ENCODE measurements around the gene SPATA31C1. TPM values are rescaled to one million over a fixed set of nuclear protein-coding genes. Genes with fewer than 3 reads are reported as not detected.
A peak's percentile ranks its signal among the peaks of the same experiment; 100 is the strongest.
"Not testable (repeated sequence)": the region's sequence is repeated elsewhere in the genome, so short reads cannot be mapped to it uniquely, and the experiment has no call there.

The SPATA31C1 gene
- 0.03 and 0.07 TPM in 2 replicates for total RNA-seq (2014; rRNA removed; shearing (Covaris generic))

- H3K27me3 ChIP-seq (ENCODE audit: control insufficient read depth, insufficient read depth, low read length); H3K36me3 ChIP-seq (replicated peaks; ENCODE audit: control insufficient read depth, insufficient read depth, low read length); H3K4me3 ChIP-seq (ENCODE audit: insufficient read depth, low read depth, low read length); DNase-seq: not testable (repeated sequence)
Observed at GRCh38 chr9:87917662-87918061, at the start of gene SPATA31C1. SPATA31C1 (plus strand) TSS chr9:87917962.

DNA sequence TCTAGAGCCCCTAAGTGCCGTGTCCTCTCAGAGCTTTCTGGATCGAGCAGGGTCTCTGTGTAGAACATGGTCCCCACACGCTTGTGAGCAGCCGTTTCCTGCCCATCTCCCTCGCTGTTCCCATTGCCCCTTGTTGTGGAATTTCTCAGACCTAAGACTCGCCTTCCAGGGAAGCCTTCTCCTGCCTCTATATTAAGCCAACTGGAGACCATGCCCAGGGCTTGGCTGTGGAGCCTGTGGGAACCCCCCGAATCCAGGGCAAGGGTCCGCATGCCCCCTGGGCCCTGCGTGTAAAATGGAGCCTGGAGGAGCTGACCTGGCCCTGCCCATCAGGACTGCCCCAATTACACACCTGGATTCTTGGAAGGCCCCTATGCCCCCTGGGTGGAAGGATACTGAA lies 49.6 kb upstream of the SPATA31C1 start:
- no peaks in the 10 kb centered on the region for H3K27me3 ChIP-seq (ENCODE audit: control insufficient read depth, insufficient read depth, low read length)
- H3K4me3 ChIP-seq (ENCODE audit: insufficient read depth, low read depth, low read length) = no peak overlapping the region
- DNase-seq = peak; percentile 17
- no peaks in the 10 kb centered on the region for H3K36me3 ChIP-seq (replicated peaks; ENCODE audit: control insufficient read depth, insufficient read depth, low read length)

DNA sequence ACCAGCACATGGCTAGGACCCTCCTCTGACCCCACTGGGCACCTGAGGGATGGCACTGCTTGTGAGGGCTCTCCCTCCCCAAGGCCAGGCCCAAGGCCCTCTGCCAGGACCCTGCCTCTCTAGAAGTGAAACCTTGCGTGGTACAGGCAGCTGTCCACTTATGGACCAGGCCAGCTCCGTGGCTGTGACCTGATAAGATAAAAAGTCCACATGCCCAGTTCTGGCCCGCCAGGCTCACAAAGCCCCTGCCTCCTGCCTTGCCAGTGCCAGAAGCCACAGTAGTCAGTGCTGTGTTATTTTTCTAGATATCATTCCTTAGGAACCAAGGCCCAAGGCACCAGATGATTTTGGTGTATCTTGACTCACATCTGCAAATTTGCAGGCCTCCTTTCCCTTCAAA lies 49.1 kb upstream of the SPATA31C1 start:
- no peaks in the 10 kb centered on the region for H3K36me3 ChIP-seq (replicated peaks; ENCODE audit: control insufficient read depth, insufficient read depth, low read length)
- H3K4me3 ChIP-seq (ENCODE audit: insufficient read depth, low read depth, low read length) = no peak overlapping the region
- DNase-seq = no peak
- no peaks in the 10 kb centered on the region for H3K27me3 ChIP-seq (ENCODE audit: control insufficient read depth, insufficient read depth, low read length)

- no peak overlapping the region for H3K4me3 ChIP-seq (ENCODE audit: insufficient read depth, low read depth, low read length)
- peak; percentile 47 for DNase-seq
- no peaks in the 10 kb centered on the region for H3K27me3 ChIP-seq (ENCODE audit: control insufficient read depth, insufficient read depth, low read length)
- H3K36me3 ChIP-seq (replicated peaks; ENCODE audit: control insufficient read depth, insufficient read depth, low read length) = no peaks in the 10 kb centered on the region
Observed at GRCh38 chr9:87869082-87869481, 48.7 kb upstream of the SPATA31C1 start.

DNA sequence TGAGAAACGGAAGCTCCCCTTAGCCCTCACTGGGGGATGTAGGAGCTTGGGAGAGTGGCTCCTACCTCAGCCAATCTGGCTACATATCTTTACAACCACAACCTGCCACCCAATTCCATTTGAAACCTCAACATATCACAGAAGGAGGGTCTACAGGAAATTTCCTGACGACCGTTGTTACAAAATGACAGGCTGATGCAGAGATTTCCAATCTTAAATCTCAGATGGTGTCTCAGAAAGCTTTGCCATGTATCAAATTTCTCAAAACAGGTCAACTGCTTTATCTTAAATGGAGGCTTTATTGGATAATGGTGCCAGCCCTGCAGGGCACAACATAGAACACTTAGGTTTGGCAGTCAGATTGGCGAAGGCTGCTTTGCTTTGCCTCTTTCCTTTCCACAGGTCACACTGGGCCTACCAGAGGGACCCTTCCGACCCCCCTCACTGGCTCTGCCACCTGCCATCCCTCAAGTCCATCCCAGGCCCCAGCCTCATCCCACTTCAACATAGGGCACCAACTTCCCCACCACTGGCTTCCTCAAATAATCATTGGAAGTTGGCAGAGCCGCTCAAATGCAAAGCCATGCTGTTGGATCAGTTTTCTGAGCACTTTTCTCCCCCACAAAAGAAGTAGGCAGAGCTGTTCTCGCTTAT lies 46.2 kb upstream of the SPATA31C1 start:
- Histone ChIP-seq H3K4me3 (ENCODE audit: insufficient read depth, low read depth, low read length) (no peak overlapping the region), H3K27me3 (ENCODE audit: control insufficient read depth, insufficient read depth, low read length) (no peaks in the 10 kb centered on the region), H3K36me3 (replicated peaks; ENCODE audit: control insufficient read depth, insufficient read depth, low read length) (no peaks in the 10 kb centered on the region)
- no peak for DNase-seq

GRCh38 chr9:87872079-87872624 lies 45.6 kb upstream of the SPATA31C1 start:
- no peaks in the 10 kb centered on the region for H3K36me3 ChIP-seq (replicated peaks; ENCODE audit: control insufficient read depth, insufficient read depth, low read length)
- no peaks in the 10 kb centered on the region for H3K27me3 ChIP-seq (ENCODE audit: control insufficient read depth, insufficient read depth, low read length)
- DNase-seq = peak; percentile 46
- no peak overlapping the region for H3K4me3 ChIP-seq (ENCODE audit: insufficient read depth, low read depth, low read length)

GRCh38 chr9:87873607-87874303 lies 44.0 kb upstream of the SPATA31C1 start:
- Histone ChIP-seq H3K27me3 (ENCODE audit: control insufficient read depth, insufficient read depth, low read length) (no peaks in the 10 kb centered on the region), H3K36me3 (replicated peaks; ENCODE audit: control insufficient read depth, insufficient read depth, low read length) (no peaks in the 10 kb centered on the region), H3K4me3 (ENCODE audit: insufficient read depth, low read depth, low read length) (no peak overlapping the region)
- DNase-seq = peak; percentile 18

GRCh38 chr9:87874304-87874623 lies 43.5 kb upstream of the SPATA31C1 start:
- H3K4me3 ChIP-seq (ENCODE audit: insufficient read depth, low read depth, low read length) = no peak overlapping the region
- no peaks in the 10 kb centered on the region for H3K36me3 ChIP-seq (replicated peaks; ENCODE audit: control insufficient read depth, insufficient read depth, low read length)
- no peaks in the 10 kb centered on the region for H3K27me3 ChIP-seq (ENCODE audit: control insufficient read depth, insufficient read depth, low read length)
- no peak for DNase-seq

DNA sequence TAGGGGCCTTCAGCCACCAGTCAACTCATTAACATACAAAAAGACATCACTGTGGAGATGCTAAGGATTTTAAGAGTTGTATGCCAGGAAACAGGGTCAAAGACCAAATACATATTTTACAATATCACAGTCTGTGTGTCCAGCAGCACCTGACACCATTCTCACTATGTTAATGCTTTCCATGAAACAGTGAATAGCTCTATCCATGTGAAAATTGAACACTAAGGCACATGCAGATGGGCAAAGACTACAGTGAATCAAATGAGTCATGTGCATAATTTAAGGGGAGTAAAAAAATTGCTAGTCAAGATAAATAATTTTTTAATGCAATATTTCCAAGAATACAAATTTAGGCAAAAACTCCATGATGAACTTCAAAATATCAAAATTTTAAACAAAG lies 42.7 kb upstream of the SPATA31C1 start:
- H3K27me3 ChIP-seq (ENCODE audit: control insufficient read depth, insufficient read depth, low read length) = no peaks in the 10 kb centered on the region
- no peak overlapping the region for H3K4me3 ChIP-seq (ENCODE audit: insufficient read depth, low read depth, low read length)
- no peaks in the 10 kb centered on the region for H3K36me3 ChIP-seq (replicated peaks; ENCODE audit: control insufficient read depth, insufficient read depth, low read length)
- DNase-seq = no peak

GRCh38 chr9:87875831-87876545 lies 41.8 kb upstream of the SPATA31C1 start:
- peak; percentile 48 for DNase-seq
- no peaks in the 10 kb centered on the region for H3K36me3 ChIP-seq (replicated peaks; ENCODE audit: control insufficient read depth, insufficient read depth, low read length)

DNA sequence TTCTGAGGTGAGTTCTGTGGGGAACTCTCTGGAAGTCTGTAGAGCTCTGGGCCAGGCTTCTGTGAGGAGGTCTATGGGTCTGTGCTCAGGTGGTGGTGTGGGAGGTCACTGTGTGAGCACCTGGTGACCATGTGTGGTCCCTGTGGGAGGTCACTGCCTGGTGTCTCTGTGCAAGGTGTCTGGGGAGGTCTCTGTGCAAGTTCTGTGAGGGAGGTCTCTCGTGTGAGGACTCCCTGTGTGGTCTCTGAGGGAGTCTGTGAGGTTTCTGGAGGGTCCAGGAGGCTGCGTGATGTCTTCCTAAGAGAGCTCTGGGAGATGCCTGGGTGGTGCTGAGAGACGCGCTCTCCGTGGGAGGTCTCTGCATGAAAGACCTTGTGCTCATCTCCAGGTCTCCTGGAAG lies 41.1 kb upstream of the SPATA31C1 start:
- no peaks in the 10 kb centered on the region for H3K27me3 ChIP-seq (ENCODE audit: control insufficient read depth, insufficient read depth, low read length)
- H3K4me3 ChIP-seq (ENCODE audit: insufficient read depth, low read depth, low read length) = no peak overlapping the region
- no peak for DNase-seq
- no peaks in the 10 kb centered on the region for H3K36me3 ChIP-seq (replicated peaks; ENCODE audit: control insufficient read depth, insufficient read depth, low read length)

More at GRCh38 chr9:87875831-87876545, 41.8 kb upstream of the SPATA31C1 start:
- Histone ChIP-seq H3K4me3 (ENCODE audit: insufficient read depth, low read depth, low read length) (no peak overlapping the region), H3K27me3 (ENCODE audit: control insufficient read depth, insufficient read depth, low read length) (no peaks in the 10 kb centered on the region)

- H3K27me3 ChIP-seq (ENCODE audit: control insufficient read depth, insufficient read depth, low read length) = no peaks in the 10 kb centered on the region
- no peak overlapping the region for H3K4me3 ChIP-seq (ENCODE audit: insufficient read depth, low read depth, low read length)
- H3K36me3 ChIP-seq (replicated peaks; ENCODE audit: control insufficient read depth, insufficient read depth, low read length) = no peaks in the 10 kb centered on the region
- no peak for DNase-seq
Observed at GRCh38 chr9:87878989-87879511, 38.7 kb upstream of the SPATA31C1 start.

- Histone ChIP-seq H3K4me3 (ENCODE audit: insufficient read depth, low read depth, low read length) (no peak overlapping the region), H3K27me3 (ENCODE audit: control insufficient read depth, insufficient read depth, low read length) (no peaks in the 10 kb centered on the region), H3K36me3 (replicated peaks; ENCODE audit: control insufficient read depth, insufficient read depth, low read length) (no peaks in the 10 kb centered on the region)
- DNase-seq = no peak
Observed at GRCh38 chr9:87880116-87880515, 37.6 kb upstream of the SPATA31C1 start.

GRCh38 chr9:87880683-87881082 lies 37.1 kb upstream of the SPATA31C1 start:
- Histone ChIP-seq H3K27me3 (ENCODE audit: control insufficient read depth, insufficient read depth, low read length) (no peaks in the 10 kb centered on the region), H3K36me3 (replicated peaks; ENCODE audit: control insufficient read depth, insufficient read depth, low read length) (no peaks in the 10 kb centered on the region), H3K4me3 (ENCODE audit: insufficient read depth, low read depth, low read length) (no peak overlapping the region)
- DNase-seq = no peak

DNA sequence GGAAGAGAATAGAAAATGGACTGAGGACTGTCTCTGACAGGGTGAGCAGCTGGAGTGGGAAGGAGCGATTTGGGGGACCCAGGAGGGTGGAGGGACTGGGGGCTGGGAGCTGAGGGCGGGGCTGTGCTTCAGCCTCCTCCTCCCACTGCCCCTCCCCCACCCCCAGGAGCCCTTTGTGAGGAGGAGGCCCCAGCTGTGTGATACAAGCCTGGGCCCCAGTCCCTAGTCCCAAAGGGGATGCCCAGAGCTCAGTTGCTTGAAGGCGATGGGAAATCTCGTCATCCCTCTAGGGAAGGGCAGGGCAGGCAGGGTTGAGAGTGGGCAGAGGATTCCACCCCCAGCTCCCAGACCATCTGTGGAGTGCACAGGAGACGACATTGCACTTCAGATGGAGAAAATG lies 35.1 kb upstream of the SPATA31C1 start, which contains the start of gene SPATA31E1:
TSS of gene SPATA31E1 (plus strand) at position 251 of the 400 bp plus-strand sequence. CDS start at position 266, 15 bp downstream.
- Histone ChIP-seq H3K4me3 (ENCODE audit: insufficient read depth, low read depth, low read length) (no peak within 1 kb of the TSS), H3K36me3 (replicated peaks; ENCODE audit: control insufficient read depth, insufficient read depth, low read length) (no peaks in the 10 kb centered on the region), H3K27me3 (ENCODE audit: control insufficient read depth, insufficient read depth, low read length) (no peaks in the 10 kb centered on the region)
- peak; percentile 82 for DNase-seq
